Osteoblast (primary cell): ENCODE data around the gene MAN1B1. TPM values are rescaled to one million over a fixed set of nuclear protein-coding genes. Genes with fewer than 3 reads are reported as not detected.
A peak's percentile ranks its signal among the peaks of the same experiment; 100 is the strongest.

Source experiments
- DNase-seq: peaks from one replicate; pipeline ENCODE4 v3.0.0; 2011; ENCODE audit warnings: low spot score, mixed read lengths; ENCODE audit not compliant: insufficient read length; ENCODE audit errors: missing footprints
- H2AFZ ChIP-seq: 2 replicates; pipeline ENCODE4 v1.6.0; 2011; ENCODE audit warnings: mild to moderate bottlenecking, low read length
- H3K27ac ChIP-seq: 2 replicates; pipeline ENCODE4 v1.5.1; 2011; ENCODE audit warnings: mild to moderate bottlenecking, low read depth, low read length, moderate library complexity
- H3K27me3 ChIP-seq: 2 replicates; pipeline ENCODE4 v1.6.0; 2012; ENCODE audit warnings: mild to moderate bottlenecking, control low read depth, inconsistent platforms, low read length, moderate library complexity; ENCODE audit not compliant: insufficient read depth
- H3K36me3 ChIP-seq: 2 replicates; pipeline ENCODE4 v1.5.1; 2011; ENCODE audit warnings: mild to moderate bottlenecking, low read length, control low read depth, moderate library complexity; ENCODE audit not compliant: insufficient read depth
- H3K4me1 ChIP-seq: 2 replicates; pipeline ENCODE4 v1.5.1; 2011; ENCODE audit warnings: mild to moderate bottlenecking, low read length, control low read depth, moderate library complexity; ENCODE audit not compliant: insufficient read depth
- H3K4me2 ChIP-seq: 2 replicates; pipeline ENCODE4 v1.6.0; 2011; ENCODE audit warnings: mild to moderate bottlenecking, low read length; ENCODE audit not compliant: insufficient read depth
- H3K4me3 ChIP-seq: fragments of 200-600 bp; sonication (generic); 3 replicates; pipeline ENCODE4 v1.5.1; 2012; ENCODE audit warnings: mild to moderate bottlenecking, low read length, inconsistent platforms; ENCODE audit not compliant: insufficient read depth
- H3K79me2 ChIP-seq: 2 replicates; pipeline ENCODE4 v1.6.0; 2012; ENCODE audit warnings: mild to moderate bottlenecking, low read length, control low read depth, inconsistent platforms; ENCODE audit not compliant: insufficient read depth
- H3K9me3 ChIP-seq: 2 replicates; pipeline ENCODE4 v1.5.1; 2011; ENCODE audit warnings: low read depth, low read length, control low read depth
- H4K20me1 ChIP-seq: 2 replicates; pipeline ENCODE4 v1.6.0; 2012; ENCODE audit warnings: mild to moderate bottlenecking, low read length, control low read depth; ENCODE audit not compliant: insufficient read depth
- total RNA-seq: library from RNA; depleted of rRNA; stranded (reverse); fragments of >200 nt; gene quantifications from 2 replicates; pipeline ENCODE4 v1.2.3, GENCODE V29; 2012
- TF ChIP-seq, protein P1 (sequence below): IDR thresholded peaks from 2 replicates; pipeline ENCODE4 v1.5.1; 2011; ENCODE audit warnings: mild to moderate bottlenecking, low read depth, low read length, moderate library complexity; ENCODE audit errors: extremely low read depth

MAN1B1 gene
- total RNA-seq, 1 donor, result 94.1 TPM

DNA sequence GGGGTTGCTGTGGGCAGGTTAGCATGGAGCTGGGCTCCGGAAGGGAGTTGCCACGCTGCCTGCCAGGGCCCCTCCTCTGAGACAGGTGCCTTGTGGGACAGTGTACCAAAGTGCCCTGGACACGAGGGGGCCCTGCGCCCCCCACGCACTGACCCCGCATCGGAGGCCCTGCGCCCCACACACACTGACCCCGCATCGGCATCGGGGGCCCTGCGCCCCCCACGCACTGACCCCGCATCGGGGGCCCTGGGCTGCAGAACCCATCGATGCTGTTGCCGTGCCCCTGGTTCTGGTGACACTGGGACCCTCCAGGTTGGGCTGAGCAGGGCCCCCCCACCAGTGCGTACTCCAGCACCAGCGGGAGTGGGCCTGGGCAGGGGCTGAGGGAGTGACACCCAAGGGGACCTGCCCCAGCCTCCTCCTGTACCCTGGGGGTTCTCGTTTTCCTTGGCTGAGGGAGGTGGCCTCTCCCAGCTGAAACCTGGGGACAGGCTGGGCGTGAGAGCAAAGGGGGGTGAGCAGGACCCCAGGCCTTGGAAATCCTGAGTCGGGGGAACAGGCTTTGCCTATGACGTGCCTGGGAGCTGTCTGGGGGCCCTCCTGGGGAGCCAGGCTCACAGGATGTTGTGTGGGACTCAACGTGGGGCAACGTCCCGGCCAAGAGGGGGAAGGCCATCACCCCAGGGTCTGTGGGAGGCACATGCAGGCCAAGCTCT, 23.3 kb upstream of the MAN1B1 start:
- Histone ChIP-seq H3K79me2 (no peaks in the 10 kb centered on the region), H3K36me3 (no peaks in the 10 kb centered on the region), H4K20me1 (peaks cover 5% of the 10 kb centered on the region), H3K4me2 (no peak overlapping the region), H3K27ac (no peak overlapping the region), H3K4me1 (no peaks in the 10 kb centered on the region), H3K4me3 (no peak overlapping the region), H3K27me3 (no peaks in the 10 kb centered on the region), H3K9me3 (no peaks in the 10 kb centered on the region), H2AFZ (no peak overlapping the region)
- TF ChIP-seq, protein P1, sequence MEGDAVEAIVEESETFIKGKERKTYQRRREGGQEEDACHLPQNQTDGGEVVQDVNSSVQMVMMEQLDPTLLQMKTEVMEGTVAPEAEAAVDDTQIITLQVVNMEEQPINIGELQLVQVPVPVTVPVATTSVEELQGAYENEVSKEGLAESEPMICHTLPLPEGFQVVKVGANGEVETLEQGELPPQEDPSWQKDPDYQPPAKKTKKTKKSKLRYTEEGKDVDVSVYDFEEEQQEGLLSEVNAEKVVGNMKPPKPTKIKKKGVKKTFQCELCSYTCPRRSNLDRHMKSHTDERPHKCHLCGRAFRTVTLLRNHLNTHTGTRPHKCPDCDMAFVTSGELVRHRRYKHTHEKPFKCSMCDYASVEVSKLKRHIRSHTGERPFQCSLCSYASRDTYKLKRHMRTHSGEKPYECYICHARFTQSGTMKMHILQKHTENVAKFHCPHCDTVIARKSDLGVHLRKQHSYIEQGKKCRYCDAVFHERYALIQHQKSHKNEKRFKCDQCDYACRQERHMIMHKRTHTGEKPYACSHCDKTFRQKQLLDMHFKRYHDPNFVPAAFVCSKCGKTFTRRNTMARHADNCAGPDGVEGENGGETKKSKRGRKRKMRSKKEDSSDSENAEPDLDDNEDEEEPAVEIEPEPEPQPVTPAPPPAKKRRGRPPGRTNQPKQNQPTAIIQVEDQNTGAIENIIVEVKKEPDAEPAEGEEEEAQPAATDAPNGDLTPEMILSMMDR, result no peak
- DNase-seq, result peak; percentile 78

DNA sequence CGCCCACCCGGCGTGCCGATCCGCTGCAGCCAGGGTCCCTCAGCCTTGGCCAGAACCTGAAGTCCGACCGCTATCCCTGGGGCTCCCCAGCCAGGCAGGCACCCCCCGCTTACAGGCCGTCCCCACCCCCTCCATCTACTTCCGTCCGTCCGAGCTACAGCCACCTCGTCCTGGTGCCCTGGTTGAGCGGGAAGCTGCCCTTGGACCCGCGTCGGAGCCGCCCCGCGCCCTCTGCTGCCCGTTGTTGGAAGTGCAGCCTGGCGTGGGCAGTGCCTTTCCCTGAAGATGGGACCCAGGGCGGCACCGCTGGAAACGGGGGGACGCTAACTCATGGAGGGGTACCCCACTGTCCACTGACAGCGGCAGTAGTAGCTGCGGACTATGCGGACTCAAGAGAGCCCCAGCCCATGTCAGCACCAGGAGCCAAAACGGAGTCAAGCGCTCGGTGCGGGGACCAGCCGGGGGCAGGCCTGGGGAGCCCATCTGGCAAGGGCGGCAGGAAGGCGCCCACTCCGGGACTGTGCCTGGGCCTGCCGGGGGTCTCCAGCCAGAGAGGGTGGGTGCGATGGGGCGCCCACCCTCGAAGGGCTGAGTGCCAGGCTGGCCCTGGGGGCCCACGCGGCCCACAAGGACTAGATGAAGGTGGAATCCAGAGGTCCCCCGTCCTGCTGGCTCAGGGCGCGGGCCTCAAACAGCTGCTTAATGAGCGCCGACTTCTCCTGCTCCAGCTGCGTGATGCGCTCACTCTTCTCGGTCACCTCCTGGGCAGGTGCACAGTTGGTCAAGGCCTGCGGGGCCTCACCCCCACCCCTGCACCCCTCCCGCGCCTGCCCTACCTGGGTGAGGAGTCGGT, 22.5 kb upstream of the MAN1B1 start:
- H3K27ac ChIP-seq, result no peak overlapping the region
- H3K4me3 ChIP-seq, result no peak overlapping the region
- H4K20me1 ChIP-seq, result peaks cover 6% of the 10 kb centered on the region
- TF ChIP-seq, protein P1, result peak; percentile 74
- H3K4me2 ChIP-seq, result no peak overlapping the region
- no peaks in the 10 kb centered on the region for H3K79me2 ChIP-seq
- no peaks in the 10 kb centered on the region for H3K36me3 ChIP-seq
- no peaks in the 10 kb centered on the region for H3K9me3 ChIP-seq
- peak; percentile 97 for DNase-seq
- H3K27me3 ChIP-seq, result no peaks in the 10 kb centered on the region
- H2AFZ ChIP-seq, result no peak overlapping the region
- H3K4me1 ChIP-seq, result no peaks in the 10 kb centered on the region

DNA sequence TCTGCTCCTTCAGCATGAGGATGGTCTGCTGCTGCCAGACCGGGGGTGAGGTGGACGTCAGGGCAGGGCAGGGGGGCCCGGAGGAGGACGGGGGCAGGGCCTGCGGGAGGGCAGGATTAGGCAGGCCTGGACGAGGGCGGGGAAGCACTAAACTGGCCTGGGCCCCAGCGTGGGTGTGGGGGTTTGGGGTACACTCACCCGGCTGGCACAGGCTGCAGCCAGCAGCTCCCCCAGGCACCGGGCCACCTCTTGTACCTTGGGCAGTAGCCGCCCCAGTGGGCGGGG, 22.0 kb upstream of the MAN1B1 start:
- Histone ChIP-seq H3K4me3 (no peak overlapping the region), H3K9me3 (no peaks in the 10 kb centered on the region), H3K27me3 (no peaks in the 10 kb centered on the region), H3K27ac (no peak overlapping the region), H2AFZ (no peak overlapping the region), H3K4me2 (no peak overlapping the region), H4K20me1 (peaks cover 6% of the 10 kb centered on the region), H3K79me2 (no peaks in the 10 kb centered on the region), H3K36me3 (no peaks in the 10 kb centered on the region), H3K4me1 (no peaks in the 10 kb centered on the region)
- peak; percentile 44 for DNase-seq
- TF ChIP-seq, protein P1, result no peak

DNA sequence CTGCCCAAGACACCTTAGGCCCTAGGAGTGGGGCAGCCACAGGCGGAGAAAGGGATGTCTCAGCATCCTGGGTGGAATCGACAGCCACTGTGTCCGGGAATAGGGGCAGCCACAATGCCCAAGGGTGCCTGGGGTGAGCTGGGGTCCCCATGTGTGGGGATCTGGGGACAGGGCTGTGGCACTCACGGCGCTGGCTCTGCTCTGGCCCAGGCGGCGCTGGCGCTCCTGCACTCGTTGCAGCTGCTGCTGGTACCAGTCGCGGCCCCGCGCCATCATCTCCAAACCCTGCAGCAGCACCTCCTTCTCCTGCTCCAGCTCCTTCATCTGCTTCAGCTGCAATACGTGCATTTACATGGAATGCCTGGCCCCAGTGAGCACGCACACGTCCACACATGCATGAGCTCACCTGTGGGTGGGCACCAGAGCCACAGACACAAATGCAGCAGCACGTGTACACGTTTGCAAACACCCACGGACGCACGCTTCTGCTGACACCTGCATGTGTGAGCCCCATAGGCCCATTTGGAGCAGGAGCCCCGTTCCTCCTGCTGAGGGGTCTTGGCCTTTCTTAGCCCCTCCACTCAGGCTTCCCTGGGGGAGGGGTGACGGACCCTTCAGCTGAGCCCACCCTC, 21.3 kb upstream of the MAN1B1 start:
- peak; percentile 81 for DNase-seq
- TF ChIP-seq, protein P1, result no peak
- Histone ChIP-seq H3K79me2 (no peaks in the 10 kb centered on the region), H3K4me2 (no peak overlapping the region), H2AFZ (no peak overlapping the region), H3K4me3 (no peak overlapping the region), H3K36me3 (no peaks in the 10 kb centered on the region), H4K20me1 (peaks cover 6% of the 10 kb centered on the region), H3K27ac (no peak overlapping the region), H3K9me3 (no peaks in the 10 kb centered on the region), H3K4me1 (no peaks in the 10 kb centered on the region), H3K27me3 (no peaks in the 10 kb centered on the region)
